ENCODE data around the gene PACRG. TPM values are rescaled to one million over a fixed set of nuclear protein-coding genes. Genes with fewer than 3 reads are reported as not detected.
A peak's percentile ranks its signal among the peaks of the same experiment; 100 is the strongest.

The PACRG gene
- total RNA-seq, 1 donor: under 0.01 TPM

DNA sequence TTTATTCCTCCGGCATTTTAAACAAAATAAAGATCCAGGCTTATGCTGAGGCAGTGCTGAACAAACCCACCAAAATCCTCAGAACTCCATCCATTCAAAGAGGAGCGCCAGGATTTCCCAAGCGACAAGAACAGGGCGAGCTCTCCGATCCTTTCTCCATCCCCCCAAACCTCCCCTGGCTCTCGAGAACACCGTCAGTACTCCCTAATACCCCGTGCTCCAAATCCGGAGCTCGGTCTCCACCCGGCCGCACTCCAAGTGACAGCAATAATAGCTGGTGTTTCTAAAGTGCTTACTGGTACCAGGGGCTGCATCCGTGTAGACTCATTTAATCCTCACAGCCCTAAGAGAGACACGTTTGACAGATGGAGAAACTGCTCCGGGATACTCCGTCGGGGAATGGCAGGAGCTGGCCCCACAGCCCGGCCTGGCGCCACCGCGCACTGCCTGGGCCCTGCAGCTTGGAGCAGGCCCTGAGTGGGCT is 409.7 kb downstream of the PACRG start:
- H3K4me3 ChIP-seq (ENCODE audit: low read depth, low read length): no peak overlapping the region
- TF ChIP-seq, protein P1, sequence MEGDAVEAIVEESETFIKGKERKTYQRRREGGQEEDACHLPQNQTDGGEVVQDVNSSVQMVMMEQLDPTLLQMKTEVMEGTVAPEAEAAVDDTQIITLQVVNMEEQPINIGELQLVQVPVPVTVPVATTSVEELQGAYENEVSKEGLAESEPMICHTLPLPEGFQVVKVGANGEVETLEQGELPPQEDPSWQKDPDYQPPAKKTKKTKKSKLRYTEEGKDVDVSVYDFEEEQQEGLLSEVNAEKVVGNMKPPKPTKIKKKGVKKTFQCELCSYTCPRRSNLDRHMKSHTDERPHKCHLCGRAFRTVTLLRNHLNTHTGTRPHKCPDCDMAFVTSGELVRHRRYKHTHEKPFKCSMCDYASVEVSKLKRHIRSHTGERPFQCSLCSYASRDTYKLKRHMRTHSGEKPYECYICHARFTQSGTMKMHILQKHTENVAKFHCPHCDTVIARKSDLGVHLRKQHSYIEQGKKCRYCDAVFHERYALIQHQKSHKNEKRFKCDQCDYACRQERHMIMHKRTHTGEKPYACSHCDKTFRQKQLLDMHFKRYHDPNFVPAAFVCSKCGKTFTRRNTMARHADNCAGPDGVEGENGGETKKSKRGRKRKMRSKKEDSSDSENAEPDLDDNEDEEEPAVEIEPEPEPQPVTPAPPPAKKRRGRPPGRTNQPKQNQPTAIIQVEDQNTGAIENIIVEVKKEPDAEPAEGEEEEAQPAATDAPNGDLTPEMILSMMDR (IDR thresholded peaks at IDR 0.05; ENCODE audit: insufficient read depth, low read depth, low read length): no peak
- DNase-seq (ENCODE audit: low read depth): no peak

DNA sequence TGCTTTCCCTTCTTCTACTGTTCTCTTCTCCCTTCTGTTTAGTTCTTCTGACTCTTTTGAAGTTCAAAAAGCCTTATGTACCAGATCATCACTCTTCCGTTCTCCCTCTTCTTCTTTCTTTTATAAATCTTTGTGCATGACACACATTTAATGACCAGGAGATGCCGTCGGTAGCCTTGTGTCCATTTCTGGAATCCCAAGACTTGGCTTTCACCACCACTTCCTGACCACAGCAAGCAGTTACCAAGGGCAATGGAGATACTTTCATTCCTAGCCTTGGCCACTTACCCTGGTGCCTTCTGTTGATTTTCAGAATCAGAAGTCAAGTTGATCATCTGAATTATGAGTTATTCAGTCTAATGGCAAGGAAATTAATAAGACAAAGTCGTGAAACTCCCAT is 418.3 kb downstream of the PACRG start:
- H3K4me3 ChIP-seq (ENCODE audit: low read depth, low read length): no peak overlapping the region
- TF ChIP-seq, protein P1 (IDR thresholded peaks at IDR 0.05; ENCODE audit: insufficient read depth, low read depth, low read length): no peak
- DNase-seq (ENCODE audit: low read depth): peak; percentile 3

DNA sequence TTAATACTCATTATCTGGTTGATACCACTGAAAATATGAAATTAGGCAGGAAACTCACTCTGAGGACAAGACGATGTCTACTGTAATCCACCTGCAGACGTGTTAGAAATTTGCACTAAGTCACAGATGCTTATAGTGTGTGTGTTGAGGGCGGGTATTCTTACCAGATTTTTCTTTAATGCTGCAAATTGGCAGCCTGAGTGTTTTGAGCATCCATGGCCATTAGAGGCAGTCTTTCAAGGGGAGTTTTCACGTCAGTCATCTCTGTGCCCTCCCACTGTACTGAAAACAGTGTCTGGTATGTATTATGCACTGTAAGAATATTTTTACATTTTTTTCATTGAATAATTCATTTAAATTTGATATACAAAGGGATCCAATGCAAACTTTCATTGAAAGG is 420.2 kb downstream of the PACRG start:
- H3K4me3 ChIP-seq (ENCODE audit: low read depth, low read length): no peak overlapping the region
- no peak for DNase-seq (ENCODE audit: low read depth)
- TF ChIP-seq, protein P1 (IDR thresholded peaks at IDR 0.05; ENCODE audit: insufficient read depth, low read depth, low read length): no peak

DNA sequence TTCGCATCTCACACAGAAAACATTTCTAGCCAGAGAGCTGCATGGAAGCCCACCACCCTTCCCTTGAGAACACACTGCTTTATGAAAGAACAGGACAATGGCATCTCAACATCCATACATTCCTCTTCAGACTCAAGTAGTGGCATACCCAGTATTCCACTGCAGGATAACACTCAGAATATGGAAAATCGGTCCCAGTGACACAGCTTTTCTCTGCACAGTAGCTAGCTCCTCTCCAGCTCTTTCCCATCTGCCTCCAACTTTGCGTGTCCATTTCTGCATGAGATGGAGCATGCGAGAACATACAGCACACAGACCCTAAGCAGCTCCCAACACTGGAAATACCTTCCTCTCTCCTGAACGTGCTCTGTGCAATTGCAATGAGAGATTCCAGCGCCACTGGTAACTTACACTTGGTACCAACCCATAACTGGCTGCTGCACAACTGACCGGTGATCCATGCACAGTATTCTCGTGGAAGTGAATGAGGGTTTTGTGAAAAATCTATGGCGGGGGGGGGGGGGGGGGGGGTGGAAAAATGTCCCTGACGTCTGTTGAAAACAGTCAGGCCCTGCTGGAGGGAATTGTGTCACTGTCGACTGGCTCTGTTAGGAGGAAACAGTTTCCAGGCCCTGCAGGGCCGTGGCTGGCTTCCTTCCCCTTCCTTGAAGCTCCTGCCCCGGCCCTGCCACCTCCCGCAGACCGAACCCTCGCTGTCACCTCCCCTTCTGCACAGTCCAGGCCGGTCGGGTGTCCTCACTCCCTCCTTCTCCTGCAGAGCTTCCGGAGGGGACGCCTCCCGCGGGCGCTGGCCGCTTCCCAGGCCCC is 420.9 kb downstream of the PACRG start:
- H3K4me3 ChIP-seq (ENCODE audit: low read depth, low read length): no peak overlapping the region
- DNase-seq (ENCODE audit: low read depth): no peak
- TF ChIP-seq, protein P1 (IDR thresholded peaks at IDR 0.05; ENCODE audit: insufficient read depth, low read depth, low read length): no peak

DNA sequence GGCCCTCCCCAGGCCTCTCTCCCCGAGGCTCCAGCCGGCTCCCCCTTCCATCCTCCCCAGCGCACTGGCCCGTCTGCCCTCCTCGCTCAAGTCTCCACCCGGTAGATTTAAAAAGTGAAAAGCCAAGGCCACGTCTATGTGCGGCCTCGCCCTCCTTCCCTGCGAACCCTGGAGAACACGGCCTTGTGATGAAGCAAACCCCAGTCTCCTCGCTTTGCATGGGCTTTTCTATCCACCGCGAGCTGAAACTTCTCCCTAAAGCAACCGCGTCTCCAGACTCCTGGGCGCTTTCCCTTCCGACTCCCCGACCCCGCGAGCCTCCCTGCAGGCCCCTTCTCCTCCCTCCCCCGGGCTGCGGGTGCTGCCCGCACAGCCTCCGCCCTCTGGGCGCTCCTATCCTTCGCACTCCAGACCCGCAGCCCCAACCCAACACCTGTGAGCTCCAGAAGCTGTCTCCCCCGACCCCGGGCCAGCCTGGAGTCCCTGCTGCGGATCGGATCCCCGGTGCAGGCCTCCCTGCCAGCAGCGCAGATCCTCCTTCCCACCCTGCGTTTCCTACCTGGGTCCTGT is 421.6 kb downstream of the PACRG start:
- no peak for DNase-seq (ENCODE audit: low read depth)
- TF ChIP-seq, protein P1 (IDR thresholded peaks at IDR 0.05; ENCODE audit: insufficient read depth, low read depth, low read length): no peak

DNA sequence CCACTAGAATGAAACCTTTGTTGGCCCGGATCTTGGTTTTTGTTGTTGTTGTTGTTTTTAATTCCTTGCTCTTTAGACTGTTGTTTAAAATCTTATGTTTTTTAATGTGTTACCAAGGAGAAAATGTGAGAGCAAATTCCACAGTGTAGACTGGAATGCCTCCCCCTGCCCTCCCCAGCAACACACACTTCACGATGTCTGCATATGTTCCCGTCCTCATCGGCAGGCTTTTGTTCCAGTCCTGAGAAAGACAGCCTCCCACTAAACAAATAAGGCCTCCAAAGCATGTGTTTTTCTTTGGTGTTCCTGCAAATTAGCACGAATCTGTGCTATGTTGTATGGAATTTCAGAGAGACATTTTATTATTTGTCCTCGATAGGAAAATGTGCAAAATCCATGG is 423.4 kb downstream of the PACRG start:
- TF ChIP-seq, protein P1 (IDR thresholded peaks at IDR 0.05; ENCODE audit: insufficient read depth, low read depth, low read length): no peak
- peak; percentile 32 for DNase-seq (ENCODE audit: low read depth)

More for the DNA sequence above, 421.6 kb downstream of the PACRG start:
- no peak overlapping the region for H3K4me3 ChIP-seq (ENCODE audit: low read depth, low read length)

More for the DNA sequence above, 423.4 kb downstream of the PACRG start:
- no peak overlapping the region for H3K4me3 ChIP-seq (ENCODE audit: low read depth, low read length)

All from fibroblast of villous mesenchyme (primary cell).